Activated CD8-positive, alpha-beta T cell treated with anti-CD3 and anti-CD28 coated beads for 36 hours (primary cell): ENCODE data around the gene TIMM23. TPM values are rescaled to one million over a fixed set of nuclear protein-coding genes. Genes with fewer than 3 reads are reported as not detected.

ENCODE experiments used
- ATAC-seq: fragments of 200-7000 bp; cut with Tn5 transposase; one replicate; pipeline ENCODE4 v1.10.0; 2021; ENCODE audit warnings: mild to moderate bottlenecking, moderate library complexity
- CTCF ChIA-PET: fragments of 350-600 bp; sonication (Branson Sonifier 250); formaldehyde crosslinking; loops from one replicate; lab custom pipeline; 2021; ENCODE audit warnings: antibody characterized with exemption; lab: Charles Lee
- POLR2A ChIA-PET: fragments of 350-600 bp; sonication (Branson Sonifier 250); formaldehyde crosslinking; loops from one replicate; lab custom pipeline; 2021; ENCODE audit warnings: antibody characterized with exemption; lab: Charles Lee
- DNase-seq: peaks from one replicate; pipeline ENCODE4 v3.0.0-alpha.2; 2020
- H3K27ac Mint-ChIP-seq: one replicate; pipeline ENCODE4 v1.8.0; 2021; ENCODE audit warnings: mild to moderate bottlenecking, mixed read lengths
- H3K27me3 Mint-ChIP-seq: one replicate; pipeline ENCODE4 v1.8.0; 2021; ENCODE audit warnings: mixed read lengths
- H3K36me3 Mint-ChIP-seq: one replicate; pipeline ENCODE4 v1.8.0; 2021; ENCODE audit warnings: low read depth, mixed read lengths
- H3K4me1 Mint-ChIP-seq: one replicate; pipeline ENCODE4 v1.8.0; 2021; ENCODE audit warnings: low read depth, mixed read lengths
- H3K4me3 Mint-ChIP-seq: one replicate; pipeline ENCODE4 v1.8.0; 2021; ENCODE audit warnings: mild to moderate bottlenecking, moderate library complexity, mixed read lengths
- H3K9me3 Mint-ChIP-seq: one replicate; pipeline ENCODE4 v1.8.0; 2021; ENCODE audit warnings: mixed read lengths
- CTCF ChIP-seq: fragments of 200-600 bp; IDR thresholded peaks from one replicate; pipeline ENCODE4 v1.8.0; 2022; ENCODE audit warnings: antibody characterized with exemption, mild to moderate bottlenecking
- intact Hi-C: fragments of 100-400 bp; cut with micrococcal nuclease; formaldehyde crosslinking; loops from one replicate; pipeline ENCODE4 v1.10.0; 2022
- total RNA-seq, 2 experiments: library from RNA; stranded (reverse); gene quantifications; one replicate each; pipeline ENCODE4 v1.2.3, GENCODE V29; 2021

TIMM23 gene
- total RNA-seq, 2 experiments from 2014 or later, result 70.7 to 76.2 TPM

GRCh38 chr10:46014206-46014605, 41.9 kb downstream of the TIMM23 start:
- CTCF ChIA-PET, result no interaction called here
- ATAC-seq (no peak), DNase-seq (no peak)
- intact Hi-C loops, result no loop called here
- no peak for TF ChIP-seq CTCF
- POLR2A ChIA-PET, result no interaction called here
- Mint-ChIP-seq H3K27me3 (no peaks in the 10 kb centered on the region), H3K27ac (peak overlapping the region; percentile 25), H3K36me3 (peaks cover 42% of the 10 kb centered on the region), H3K4me1 (peaks cover 30% of the 10 kb centered on the region), H3K4me3 (no peak overlapping the region), H3K9me3 (no peaks in the 10 kb centered on the region)

DNA sequence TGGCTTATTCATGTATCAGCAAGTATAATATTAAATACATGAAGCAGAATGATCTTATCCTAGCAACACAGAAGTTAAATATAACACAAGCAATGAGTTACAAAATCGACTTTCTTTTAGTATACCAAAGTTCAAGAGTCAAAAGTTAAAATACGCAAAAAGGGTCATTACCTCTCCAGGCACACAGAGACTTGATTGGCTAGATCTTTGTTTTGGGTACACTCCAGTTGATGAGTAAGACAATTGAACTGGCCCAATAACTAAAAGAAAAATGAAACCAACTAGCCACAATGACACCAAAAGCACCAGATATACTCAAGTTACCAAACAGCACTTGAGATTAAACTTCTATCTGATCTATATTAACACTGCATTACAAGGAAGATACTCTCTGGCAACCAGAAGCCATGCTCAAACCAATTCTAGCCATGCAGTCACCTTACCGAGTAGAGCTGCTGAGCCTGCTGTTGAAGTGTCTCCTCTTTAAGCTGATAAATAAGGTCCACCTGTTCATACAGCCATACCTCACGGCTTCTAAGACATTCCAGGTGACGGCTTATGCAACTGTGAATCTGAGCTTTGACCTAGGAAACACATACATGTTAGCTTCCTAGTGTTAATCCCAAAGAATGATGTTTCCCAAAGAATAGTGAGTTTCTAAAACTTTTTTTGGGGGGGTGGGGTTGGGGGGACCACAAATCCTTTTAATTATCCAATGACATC, 42.6 kb downstream of the TIMM23 start:
- H3K4me1 Mint-ChIP-seq, result peaks cover 36% of the 10 kb centered on the region
- intact Hi-C loops, result no loop called here
- DNase-seq (no peak), ATAC-seq (no peak)
- TF ChIP-seq CTCF, result no peak
- H3K4me3 Mint-ChIP-seq, result no peak overlapping the region
- no peaks in the 10 kb centered on the region for H3K27me3 Mint-ChIP-seq
- H3K36me3 Mint-ChIP-seq, result peaks cover 41% of the 10 kb centered on the region
- H3K27ac Mint-ChIP-seq, result peak overlapping the region; percentile 65
- H3K9me3 Mint-ChIP-seq, result no peaks in the 10 kb centered on the region
- POLR2A ChIA-PET, result no interaction called here
- CTCF ChIA-PET, result interaction anchor here (1.2 to 4.5 kb wide), 3 partner anchors 9 to 14 kb away, joined by 3 to 22 read pairs (median 4); no protein-coding TSS in a partner anchor

DNA sequence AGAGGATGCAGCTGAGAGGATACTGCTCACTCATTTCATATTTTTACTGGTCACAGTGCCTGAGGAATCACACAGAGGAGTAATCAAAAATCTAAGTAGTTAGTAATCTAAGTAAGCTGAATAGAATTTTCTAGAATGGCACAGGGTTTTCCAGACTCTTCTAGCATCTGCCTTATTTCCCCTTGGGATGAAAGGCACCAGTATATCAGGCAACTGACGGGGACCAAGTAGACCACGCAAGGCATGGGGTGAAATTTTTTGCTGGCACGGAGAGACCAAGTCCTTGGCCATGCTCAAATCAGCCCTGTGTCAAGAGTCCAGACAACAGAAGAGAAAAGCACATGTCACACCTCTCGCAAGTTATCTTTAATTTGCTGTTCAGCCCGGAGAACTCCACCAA, 43.9 kb downstream of the TIMM23 start:
- Mint-ChIP-seq H3K4me3 (no peak overlapping the region), H3K9me3 (no peaks in the 10 kb centered on the region), H3K36me3 (peaks cover 34% of the 10 kb centered on the region), H3K4me1 (peaks cover 47% of the 10 kb centered on the region), H3K27ac (peak overlapping the region; percentile 52), H3K27me3 (no peaks in the 10 kb centered on the region)
- ChIA-PET POLR2A (interaction anchor here (0.6 to 1.7 kb wide), 4 partner anchors 11 to 793 kb away, joined by 3 to 5 read pairs (median 3); no protein-coding TSS in a partner anchor), CTCF (interaction anchor here (1.4 to 4.5 kb wide), 3 partner anchors 11 to 213 kb away, joined by 4 to 22 read pairs (median 7); no protein-coding TSS in a partner anchor)
- DNase-seq (no peak), ATAC-seq (no peak)
- TF ChIP-seq CTCF, result no peak
- intact Hi-C loops, result no loop called here

- peak overlapping the region; percentile 30 for H3K27ac Mint-ChIP-seq
- no peak for TF ChIP-seq CTCF
- H3K4me1 Mint-ChIP-seq, result peaks cover 51% of the 10 kb centered on the region
- DNase-seq (no peak), ATAC-seq (no peak)
- no peak overlapping the region for H3K4me3 Mint-ChIP-seq
- H3K9me3 Mint-ChIP-seq, result no peaks in the 10 kb centered on the region
- ChIA-PET POLR2A (interaction anchor here (1.2 to 1.7 kb wide), 2 partner anchors 12 to 15 kb away, joined by 3 to 5 read pairs; no protein-coding TSS in a partner anchor), CTCF (interaction anchor here (0.9 to 4.5 kb wide), 3 partner anchors 9 to 212 kb away, joined by 3 to 22 read pairs (median 7); no protein-coding TSS in a partner anchor)
- peaks cover 32% of the 10 kb centered on the region for H3K36me3 Mint-ChIP-seq
- intact Hi-C loops, result no loop called here
- H3K27me3 Mint-ChIP-seq, result no peaks in the 10 kb centered on the region
These were observed 44.5 kb downstream of the TIMM23 start for GRCh38 chr10:46016811-46017210.

DNA sequence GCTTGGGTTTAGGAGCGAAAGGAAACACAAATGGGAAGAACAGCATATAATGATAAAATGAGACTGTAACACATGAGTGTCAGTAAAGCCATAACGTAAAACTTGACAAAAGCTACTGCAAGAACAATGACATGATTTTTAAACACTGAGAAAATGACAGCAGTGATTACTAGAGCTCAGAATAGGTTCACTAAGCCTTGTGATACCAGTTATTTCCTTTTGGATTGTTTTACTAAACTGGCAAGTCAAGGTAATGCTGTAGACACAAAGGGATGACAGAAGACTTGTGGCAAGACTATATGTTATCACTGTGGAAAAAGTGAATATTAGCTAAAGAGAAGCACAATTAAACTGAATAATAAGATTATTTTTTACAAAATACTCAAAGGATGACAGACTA, 45.4 kb downstream of the TIMM23 start:
- POLR2A ChIA-PET, result interaction anchor here (0.6 to 3.0 kb wide), 3 partner anchors 10 to 16 kb away, joined by 3 to 10 read pairs (median 4); no protein-coding TSS in a partner anchor
- H3K9me3 Mint-ChIP-seq, result no peaks in the 10 kb centered on the region
- ATAC-seq (peak; percentile 27), DNase-seq (no peak)
- H3K4me1 Mint-ChIP-seq, result peaks cover 58% of the 10 kb centered on the region
- no peaks in the 10 kb centered on the region for H3K27me3 Mint-ChIP-seq
- H3K27ac Mint-ChIP-seq, result peak overlapping the region; percentile 13
- CTCF ChIA-PET, result interaction anchor here (0.9 to 4.5 kb wide), 4 partner anchors 8 to 212 kb away, joined by 3 to 22 read pairs (median 6); no protein-coding TSS in a partner anchor
- peaks cover 32% of the 10 kb centered on the region for H3K36me3 Mint-ChIP-seq
- intact Hi-C loops, result no loop called here
- no peak overlapping the region for H3K4me3 Mint-ChIP-seq
- no peak for TF ChIP-seq CTCF
